Activated gamma-delta T cell (primary cell): ENCODE measurements around the gene NEDD8.
"Not testable (repeated sequence)": the region's sequence is repeated elsewhere in the genome, so short reads cannot be mapped to it uniquely, and the experiment has no call there.

Experiments
- DNase-seq: peaks from one replicate; lab custom pipeline; 2025; lab: John Stamatoyannopoulos, UW

The NEDD8 gene

GRCh38 chr14:24222987-24223386 is 9.2 kb downstream of the NEDD8 start:
- not testable (repeated sequence) for DNase-seq

GRCh38 chr14:24219521-24219920 is 12.6 kb downstream of the NEDD8 start:
- no peak for DNase-seq

GRCh38 chr14:24219080-24219479 is 13.1 kb downstream of the NEDD8 start:
- DNase-seq, result no peak

GRCh38 chr14:24216876-24217275 is 15.3 kb downstream of the NEDD8 start:
- DNase-seq, result not testable (repeated sequence)

- no peak for DNase-seq
These were observed 15.8 kb downstream of the NEDD8 start for GRCh38 chr14:24216345-24216699.

- peak; percentile 61 for DNase-seq
These were observed 16.4 kb downstream of the NEDD8 start, which contains the start of gene MDP1 for GRCh38 chr14:24215495-24216344. Gene MDP1, minus strand, starts transcription at chr14:24216066. Its CDS starts 111 bp downstream, at chr14:24215955.

GRCh38 chr14:24213866-24214662 is 18.1 kb downstream of the NEDD8 start:
- DNase-seq, result no peak

- peak; percentile 94 for DNase-seq
These were observed 19.0 kb downstream of the NEDD8 start, which contains the start of gene CHMP4A for GRCh38 chr14:24212924-24213865. Gene CHMP4A, minus strand, starts transcription at chr14:24213488. Its CDS starts 49 bp downstream, at chr14:24213439.

GRCh38 chr14:24211311-24211710 is 20.9 kb downstream of the NEDD8 start:
- no peak for DNase-seq

GRCh38 chr14:24207625-24208024 is 24.5 kb downstream of the NEDD8 start:
- DNase-seq, result no peak

- DNase-seq, result no peak
These were observed 25.0 kb downstream of the NEDD8 start for GRCh38 chr14:24207104-24207551.

GRCh38 chr14:24206260-24207103 is 25.7 kb downstream of the NEDD8 start:
- DNase-seq, result no peak

- no peak for DNase-seq
These were observed 27.7 kb downstream of the NEDD8 start for GRCh38 chr14:24204163-24205146.

GRCh38 chr14:24203249-24203886 is 28.8 kb downstream of the NEDD8 start:
- not testable (repeated sequence) for DNase-seq

- not testable (repeated sequence) for DNase-seq
These were observed 29.6 kb downstream of the NEDD8 start for GRCh38 chr14:24202538-24202937.

GRCh38 chr14:24198814-24199524 is 33.2 kb downstream of the NEDD8 start:
- no peak for DNase-seq

- no peak for DNase-seq
These were observed 35.1 kb downstream of the NEDD8 start for GRCh38 chr14:24197056-24197450.
